Measurements from ENCODE around the gene MGST2.
A peak's percentile ranks its signal among the peaks of the same experiment; 100 is the strongest.

Gene MGST2

GRCh38 chr4:139676365-139676764 is 10.7 kb downstream of the MGST2 start:
- no peak for TF ChIP-seq SPI1 (IDR thresholded peaks at IDR 0.05; ENCODE audit: low read depth, low read length)
- FAIRE-seq: no peak

GRCh38 chr4:139676913-139677585 is 11.4 kb downstream of the MGST2 start:
- DNase-seq (ENCODE audit: insufficient read length, low spot score) (no peak), FAIRE-seq (peak; percentile 66)
- TF ChIP-seq POLR2AphosphoS5 (IDR thresholded peaks at IDR 0.05; ENCODE audit: low read depth, low read length): no peak
- no peak for TF ChIP-seq TAF1 (IDR thresholded peaks at IDR 0.05; ENCODE audit: low read depth, low read length)
- no peak for TF ChIP-seq PAX5 (IDR thresholded peaks at IDR 0.05; ENCODE audit: insufficient read depth, low read length, severe bottlenecking)
- no peak for TF ChIP-seq SPI1 (IDR thresholded peaks at IDR 0.05; ENCODE audit: low read depth, low read length)

More at GRCh38 chr4:139676365-139676764, 10.7 kb downstream of the MGST2 start:
- no peak for DNase-seq (ENCODE audit: insufficient read length, low spot score)

GRCh38 chr4:139682309-139682708 is 16.7 kb downstream of the MGST2 start:
- FAIRE-seq (no peak), DNase-seq (ENCODE audit: insufficient read length, low spot score) (no peak)
- TF ChIP-seq TAF1 (IDR thresholded peaks at IDR 0.05; ENCODE audit: low read depth, low read length) (no peak), POU2F2 (IDR thresholded peaks at IDR 0.05; ENCODE audit: low read depth, low read length) (no peak), POLR2AphosphoS5 (IDR thresholded peaks at IDR 0.05; ENCODE audit: low read depth, low read length) (no peak), SPI1 (IDR thresholded peaks at IDR 0.05; ENCODE audit: low read depth, low read length) (no peak), PAX5 (IDR thresholded peaks at IDR 0.05; ENCODE audit: insufficient read depth, low read length, severe bottlenecking) (no peak), POLR2A (IDR thresholded peaks at IDR 0.05; ENCODE audit: low read depth, low read length) (no peak)

GRCh38 chr4:139682741-139683151 is 17.1 kb downstream of the MGST2 start:
- FAIRE-seq: no peak
- TF ChIP-seq POLR2A (IDR thresholded peaks at IDR 0.05; ENCODE audit: low read depth, low read length) (no peak), TAF1 (IDR thresholded peaks at IDR 0.05; ENCODE audit: low read depth, low read length) (no peak), POLR2AphosphoS5 (IDR thresholded peaks at IDR 0.05; ENCODE audit: low read depth, low read length) (no peak), POU2F2 (IDR thresholded peaks at IDR 0.05; ENCODE audit: low read depth, low read length) (no peak), SPI1 (IDR thresholded peaks at IDR 0.05; ENCODE audit: low read depth, low read length) (no peak), PAX5 (IDR thresholded peaks at IDR 0.05; ENCODE audit: insufficient read depth, low read length, severe bottlenecking) (no peak)

GRCh38 chr4:139684351-139684750 is 18.7 kb downstream of the MGST2 start:
- TF ChIP-seq PAX5 (IDR thresholded peaks at IDR 0.05; ENCODE audit: insufficient read depth, low read length, severe bottlenecking) (no peak), POU2F2 (IDR thresholded peaks at IDR 0.05; ENCODE audit: low read depth, low read length) (no peak), SPI1 (IDR thresholded peaks at IDR 0.05; ENCODE audit: low read depth, low read length) (no peak), TAF1 (IDR thresholded peaks at IDR 0.05; ENCODE audit: low read depth, low read length) (no peak), POLR2AphosphoS5 (IDR thresholded peaks at IDR 0.05; ENCODE audit: low read depth, low read length) (no peak), POLR2A (IDR thresholded peaks at IDR 0.05; ENCODE audit: low read depth, low read length) (no peak)
- DNase-seq (ENCODE audit: insufficient read length, low spot score) (no peak), FAIRE-seq (no peak)

More at GRCh38 chr4:139682741-139683151, 17.1 kb downstream of the MGST2 start:
- no peak for DNase-seq (ENCODE audit: insufficient read length, low spot score)

- FAIRE-seq (no peak), DNase-seq (ENCODE audit: insufficient read length, low spot score) (no peak)
- no peak for TF ChIP-seq POLR2A (IDR thresholded peaks at IDR 0.05; ENCODE audit: low read depth, low read length)
- peak; percentile 30 for TF ChIP-seq SPI1 (IDR thresholded peaks at IDR 0.05; ENCODE audit: low read depth, low read length)
Observed at GRCh38 chr4:139685180-139685579, 19.6 kb downstream of the MGST2 start.

GRCh38 chr4:139686130-139686529 is 20.5 kb downstream of the MGST2 start:
- DNase-seq (ENCODE audit: insufficient read length, low spot score): no peak
- FAIRE-seq: no peak
- no peak for TF ChIP-seq TAF1 (IDR thresholded peaks at IDR 0.05; ENCODE audit: low read depth, low read length)
- TF ChIP-seq POLR2AphosphoS5 (IDR thresholded peaks at IDR 0.05; ENCODE audit: low read depth, low read length): no peak
- no peak for TF ChIP-seq POLR2A (IDR thresholded peaks at IDR 0.05; ENCODE audit: low read depth, low read length)
- TF ChIP-seq POU2F2 (IDR thresholded peaks at IDR 0.05; ENCODE audit: low read depth, low read length): no peak

- FAIRE-seq: no peak
- TF ChIP-seq POLR2AphosphoS5 (IDR thresholded peaks at IDR 0.05; ENCODE audit: low read depth, low read length): no peak
- no peak for TF ChIP-seq PAX5 (IDR thresholded peaks at IDR 0.05; ENCODE audit: insufficient read depth, low read length, severe bottlenecking)
- DNase-seq (ENCODE audit: insufficient read length, low spot score): no peak
Observed at GRCh38 chr4:139686988-139687387, 21.4 kb downstream of the MGST2 start.

GRCh38 chr4:139689093-139689722 is 23.6 kb downstream of the MGST2 start:
- DNase-seq (ENCODE audit: insufficient read length, low spot score) (no peak), FAIRE-seq (no peak)
- TF ChIP-seq POLR2AphosphoS5 (IDR thresholded peaks at IDR 0.05; ENCODE audit: low read depth, low read length) (no peak), POU2F2 (IDR thresholded peaks at IDR 0.05; ENCODE audit: low read depth, low read length) (no peak), SPI1 (IDR thresholded peaks at IDR 0.05; ENCODE audit: low read depth, low read length) (no peak), POLR2A (IDR thresholded peaks at IDR 0.05; ENCODE audit: low read depth, low read length) (no peak), PAX5 (IDR thresholded peaks at IDR 0.05; ENCODE audit: insufficient read depth, low read length, severe bottlenecking) (no peak), TAF1 (IDR thresholded peaks at IDR 0.05; ENCODE audit: low read depth, low read length) (no peak)

- DNase-seq (ENCODE audit: insufficient read length, low spot score) (no peak), FAIRE-seq (no peak)
- TF ChIP-seq SPI1 (IDR thresholded peaks at IDR 0.05; ENCODE audit: low read depth, low read length): no peak
- no peak for TF ChIP-seq POLR2A (IDR thresholded peaks at IDR 0.05; ENCODE audit: low read depth, low read length)
- TF ChIP-seq PAX5 (IDR thresholded peaks at IDR 0.05; ENCODE audit: insufficient read depth, low read length, severe bottlenecking): no peak
- no peak for TF ChIP-seq POLR2AphosphoS5 (IDR thresholded peaks at IDR 0.05; ENCODE audit: low read depth, low read length)
- no peak for TF ChIP-seq POU2F2 (IDR thresholded peaks at IDR 0.05; ENCODE audit: low read depth, low read length)
- no peak for TF ChIP-seq TAF1 (IDR thresholded peaks at IDR 0.05; ENCODE audit: low read depth, low read length)
Observed at GRCh38 chr4:139690419-139690818, 24.8 kb downstream of the MGST2 start.
